Measurements from ENCODE around the gene PPP1R26.

PPP1R26 gene

GRCh38 chr9:135474915-135475314 is 4.7 kb upstream of the PPP1R26 start:
- H3K4me3 Mint-ChIP-seq, result no peak overlapping the region
- peaks cover 13% of the 10 kb centered on the region for H3K4me1 Mint-ChIP-seq (ENCODE audit: low read depth)
- DNase-seq (ENCODE audit: low spot score), result no peak

DNA sequence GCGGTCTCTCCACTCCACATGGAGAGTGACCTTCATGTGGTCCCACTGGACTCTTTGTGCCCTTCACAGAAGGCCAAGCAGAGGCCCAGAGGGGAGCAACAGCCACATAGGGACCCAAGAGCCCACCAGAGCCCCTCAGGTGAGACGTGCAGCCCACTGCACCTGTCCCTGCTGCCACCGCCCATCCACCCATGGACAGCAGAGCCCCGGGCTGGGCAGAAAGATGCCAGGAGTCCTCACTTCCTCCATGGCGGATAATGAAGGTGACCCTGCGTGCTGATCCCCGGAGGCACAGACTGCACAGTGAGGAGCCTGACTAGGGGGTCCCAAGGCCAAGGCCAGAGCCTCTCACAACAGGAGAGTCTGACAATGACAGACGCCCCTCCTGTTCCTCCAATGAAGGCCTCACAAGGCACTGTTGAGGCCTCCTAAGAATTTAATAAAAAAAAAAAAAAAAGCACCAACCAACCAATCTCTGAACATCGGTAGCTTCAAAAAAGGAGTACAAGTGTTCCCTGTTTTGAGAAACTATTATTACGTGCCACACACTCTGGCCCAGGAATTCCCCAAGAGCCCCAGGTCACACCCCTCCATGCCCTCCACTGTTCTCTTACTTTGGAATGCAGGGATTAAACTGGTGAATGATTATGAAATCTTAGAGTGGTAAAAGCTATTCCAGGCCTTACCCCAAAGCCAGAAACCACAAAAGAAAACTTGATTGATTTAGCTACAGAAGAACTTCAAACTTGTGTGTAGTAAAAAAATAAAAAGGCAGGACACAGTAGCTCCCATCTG is 2.8 kb upstream of the PPP1R26 start:
- Mint-ChIP-seq H3K27ac (no peak overlapping the region), H3K4me3 (no peak overlapping the region), H3K4me1 (ENCODE audit: low read depth) (peaks cover 2% of the 10 kb centered on the region), H3K27me3 (ENCODE audit: low read depth) (peaks cover 41% of the 10 kb centered on the region), H3K9me3 (no peaks in the 10 kb centered on the region), H3K36me3 (ENCODE audit: low read depth) (no peaks in the 10 kb centered on the region)
- no peak for DNase-seq (ENCODE audit: low spot score)

More at GRCh38 chr9:135474915-135475314, 4.7 kb upstream of the PPP1R26 start:
- no peaks in the 10 kb centered on the region for H3K9me3 Mint-ChIP-seq
- no peak overlapping the region for H3K27ac Mint-ChIP-seq
- peaks cover 4% of the 10 kb centered on the region for H3K36me3 Mint-ChIP-seq (ENCODE audit: low read depth)
- peaks cover 36% of the 10 kb centered on the region for H3K27me3 Mint-ChIP-seq (ENCODE audit: low read depth)

- Mint-ChIP-seq H3K36me3 (ENCODE audit: low read depth) (no peaks in the 10 kb centered on the region), H3K9me3 (no peaks in the 10 kb centered on the region), H3K27ac (no peak overlapping the region), H3K4me3 (peak overlapping the region; percentile 83), H3K27me3 (ENCODE audit: low read depth) (peaks cover 50% of the 10 kb centered on the region), H3K4me1 (ENCODE audit: low read depth) (peaks cover 2% of the 10 kb centered on the region)
- no peak for DNase-seq (ENCODE audit: low spot score)
Observed at GRCh38 chr9:135478191-135478590, 1.4 kb upstream of the PPP1R26 start.

DNA sequence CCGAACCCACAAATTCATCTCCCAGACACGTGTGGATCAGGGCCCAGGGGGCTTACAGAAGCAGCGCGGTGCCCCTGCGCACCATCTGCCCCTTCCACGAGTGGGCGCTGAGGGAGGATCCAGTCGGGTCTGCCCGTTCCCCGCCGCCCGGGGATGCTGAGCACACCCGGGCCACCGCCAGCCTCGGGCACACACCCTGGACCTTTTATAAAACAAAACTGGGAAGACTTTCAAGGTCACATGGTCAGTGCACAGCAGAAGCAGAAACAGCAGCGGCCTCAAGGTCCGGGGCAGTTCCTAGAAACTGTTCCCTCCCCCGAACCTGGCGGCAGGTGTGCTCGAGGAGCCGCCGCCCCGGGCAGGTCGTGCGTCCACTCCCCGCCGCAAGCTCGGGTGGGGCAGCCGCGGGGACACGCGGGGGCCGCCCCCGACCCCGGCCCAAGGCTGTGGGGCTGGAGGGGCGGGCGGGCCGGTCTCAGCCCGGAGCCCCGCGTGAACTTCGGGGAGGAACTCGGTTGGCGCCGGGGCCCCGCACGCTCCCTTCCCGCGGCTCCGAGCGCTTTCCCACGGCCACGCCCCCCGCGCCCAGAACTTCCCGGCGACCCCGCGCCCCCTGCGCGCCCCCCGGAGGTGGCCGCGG is 633 bp upstream of the PPP1R26 start:
- peak overlapping the region; percentile 83 for H3K4me3 Mint-ChIP-seq
- peaks cover 50% of the 10 kb centered on the region for H3K27me3 Mint-ChIP-seq (ENCODE audit: low read depth)

GRCh38 chr9:135480071-135480939 is 723 bp downstream of the PPP1R26 start:
- DNase-seq (ENCODE audit: low spot score), result no peak
- H3K4me3 Mint-ChIP-seq, result no peak overlapping the region
- peaks cover 50% of the 10 kb centered on the region for H3K27me3 Mint-ChIP-seq (ENCODE audit: low read depth)
- H3K4me1 Mint-ChIP-seq (ENCODE audit: low read depth), result peaks cover 2% of the 10 kb centered on the region
- no peak overlapping the region for H3K27ac Mint-ChIP-seq
- no peaks in the 10 kb centered on the region for H3K9me3 Mint-ChIP-seq
- no peaks in the 10 kb centered on the region for H3K36me3 Mint-ChIP-seq (ENCODE audit: low read depth)

More for the DNA sequence above, 633 bp upstream of the PPP1R26 start:
- H3K4me1 Mint-ChIP-seq (ENCODE audit: low read depth), result peaks cover 2% of the 10 kb centered on the region
- DNase-seq (ENCODE audit: low spot score), result no peak
- H3K36me3 Mint-ChIP-seq (ENCODE audit: low read depth), result no peaks in the 10 kb centered on the region
- no peaks in the 10 kb centered on the region for H3K9me3 Mint-ChIP-seq
- no peak overlapping the region for H3K27ac Mint-ChIP-seq

GRCh38 chr9:135480940-135481310 is 1.3 kb downstream of the PPP1R26 start:
- Mint-ChIP-seq H3K27ac (no peak overlapping the region), H3K36me3 (ENCODE audit: low read depth) (no peaks in the 10 kb centered on the region), H3K4me3 (peak overlapping the region; percentile 32), H3K9me3 (no peaks in the 10 kb centered on the region), H3K4me1 (ENCODE audit: low read depth) (peaks cover 2% of the 10 kb centered on the region), H3K27me3 (ENCODE audit: low read depth) (peaks cover 44% of the 10 kb centered on the region)
- no peak for DNase-seq (ENCODE audit: low spot score)

- H3K9me3 Mint-ChIP-seq, result no peaks in the 10 kb centered on the region
- H3K27me3 Mint-ChIP-seq (ENCODE audit: low read depth), result peaks cover 39% of the 10 kb centered on the region
- no peak overlapping the region for H3K4me3 Mint-ChIP-seq
- no peak overlapping the region for H3K27ac Mint-ChIP-seq
- H3K4me1 Mint-ChIP-seq (ENCODE audit: low read depth), result peaks cover 2% of the 10 kb centered on the region
- no peak for DNase-seq (ENCODE audit: low spot score)
- H3K36me3 Mint-ChIP-seq (ENCODE audit: low read depth), result no peaks in the 10 kb centered on the region
Observed at GRCh38 chr9:135482015-135482754, 2.6 kb downstream of the PPP1R26 start.

DNA sequence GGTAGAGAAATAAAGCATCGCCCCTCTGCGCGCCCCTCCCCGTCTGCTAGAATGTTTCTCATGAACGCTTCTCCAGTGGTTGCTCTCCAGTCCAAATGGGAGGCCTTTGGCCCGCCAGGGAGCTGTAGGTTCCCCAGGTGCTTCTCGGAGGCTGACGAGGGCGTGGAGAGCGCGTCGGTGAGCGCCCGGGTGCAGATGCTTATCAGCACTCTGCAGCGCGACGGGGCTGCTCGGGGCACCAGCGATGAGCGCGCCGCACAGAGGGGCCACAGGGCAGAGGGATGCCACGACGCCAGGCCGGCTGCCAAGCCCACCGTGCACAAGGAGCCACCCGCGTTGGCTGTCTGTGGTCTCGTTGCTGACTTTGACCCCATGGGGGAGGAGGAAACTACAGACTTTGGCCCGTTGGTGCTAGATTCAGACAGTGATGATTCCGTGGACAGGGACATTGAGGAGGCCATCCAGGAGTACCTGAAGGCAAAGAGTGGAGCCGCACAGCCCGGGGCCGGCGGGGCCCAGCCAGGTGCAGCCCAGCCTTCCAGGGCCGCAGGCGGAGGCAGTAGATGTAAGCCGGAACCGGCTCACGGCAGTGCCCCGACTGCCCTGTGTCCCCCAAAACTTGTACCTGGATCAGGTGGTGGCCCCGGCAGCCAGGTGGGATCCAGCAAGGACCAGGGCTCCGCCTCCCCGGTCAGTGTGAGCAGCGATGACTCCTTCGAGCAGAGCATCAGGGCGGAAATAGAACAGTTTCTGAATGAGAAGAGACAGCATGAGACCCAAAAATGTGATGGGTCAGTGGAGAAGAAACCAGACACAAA is 5.1 kb downstream of the PPP1R26 start:
- no peaks in the 10 kb centered on the region for H3K4me1 Mint-ChIP-seq (ENCODE audit: low read depth)
- DNase-seq (ENCODE audit: low spot score), result no peak
- H3K36me3 Mint-ChIP-seq (ENCODE audit: low read depth), result no peaks in the 10 kb centered on the region
- H3K27me3 Mint-ChIP-seq (ENCODE audit: low read depth), result peaks cover 23% of the 10 kb centered on the region
- H3K27ac Mint-ChIP-seq, result no peak overlapping the region
- H3K9me3 Mint-ChIP-seq, result no peaks in the 10 kb centered on the region
- no peak overlapping the region for H3K4me3 Mint-ChIP-seq

DNA sequence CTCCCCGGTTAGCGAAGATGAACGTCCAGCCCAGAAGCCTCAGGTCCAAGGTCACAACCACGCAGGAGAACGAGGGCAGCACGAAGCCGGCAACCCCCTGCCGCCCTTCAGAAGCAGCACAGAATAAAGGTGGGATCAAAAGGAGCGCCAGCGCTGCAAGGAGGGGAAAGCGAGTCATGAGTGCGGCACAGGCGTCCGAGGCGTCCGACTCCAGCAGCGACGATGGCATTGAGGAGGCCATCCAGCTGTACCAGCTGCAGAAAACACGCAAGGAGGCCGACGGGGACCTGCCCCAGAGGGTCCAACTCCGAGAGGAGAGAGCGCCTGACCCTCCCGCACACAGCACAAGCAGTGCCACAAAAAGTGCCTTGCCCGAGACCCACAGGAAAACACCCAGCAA is 5.8 kb downstream of the PPP1R26 start:
- Mint-ChIP-seq H3K4me3 (no peak overlapping the region), H3K27ac (no peak overlapping the region), H3K36me3 (ENCODE audit: low read depth) (no peaks in the 10 kb centered on the region), H3K27me3 (ENCODE audit: low read depth) (peaks cover 23% of the 10 kb centered on the region), H3K4me1 (ENCODE audit: low read depth) (no peaks in the 10 kb centered on the region), H3K9me3 (no peaks in the 10 kb centered on the region)
- no peak for DNase-seq (ENCODE audit: low spot score)

DNA sequence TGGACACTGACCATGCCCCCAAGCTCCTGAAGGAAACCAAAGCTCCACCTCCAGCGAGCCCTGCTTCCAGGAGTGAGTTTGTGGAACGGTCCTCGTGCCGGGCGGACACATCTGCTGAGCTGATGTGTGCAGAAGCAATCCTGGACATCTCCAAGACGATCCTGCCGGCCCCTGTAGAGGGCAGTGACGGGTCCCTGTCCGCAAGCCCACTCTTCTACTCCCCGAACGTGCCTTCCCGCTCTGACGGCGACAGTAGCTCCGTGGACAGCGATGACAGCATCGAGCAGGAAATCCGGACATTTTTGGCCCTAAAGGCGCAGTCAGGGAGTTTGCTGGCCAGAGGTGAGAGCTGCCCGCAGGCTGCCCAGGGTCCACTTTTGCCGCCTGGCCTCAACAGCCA is 6.2 kb downstream of the PPP1R26 start:
- Mint-ChIP-seq H3K4me1 (ENCODE audit: low read depth) (no peaks in the 10 kb centered on the region), H3K9me3 (no peaks in the 10 kb centered on the region), H3K4me3 (no peak overlapping the region), H3K27me3 (ENCODE audit: low read depth) (peaks cover 21% of the 10 kb centered on the region), H3K36me3 (ENCODE audit: low read depth) (no peaks in the 10 kb centered on the region), H3K27ac (no peak overlapping the region)
- no peak for DNase-seq (ENCODE audit: low spot score)

DNA sequence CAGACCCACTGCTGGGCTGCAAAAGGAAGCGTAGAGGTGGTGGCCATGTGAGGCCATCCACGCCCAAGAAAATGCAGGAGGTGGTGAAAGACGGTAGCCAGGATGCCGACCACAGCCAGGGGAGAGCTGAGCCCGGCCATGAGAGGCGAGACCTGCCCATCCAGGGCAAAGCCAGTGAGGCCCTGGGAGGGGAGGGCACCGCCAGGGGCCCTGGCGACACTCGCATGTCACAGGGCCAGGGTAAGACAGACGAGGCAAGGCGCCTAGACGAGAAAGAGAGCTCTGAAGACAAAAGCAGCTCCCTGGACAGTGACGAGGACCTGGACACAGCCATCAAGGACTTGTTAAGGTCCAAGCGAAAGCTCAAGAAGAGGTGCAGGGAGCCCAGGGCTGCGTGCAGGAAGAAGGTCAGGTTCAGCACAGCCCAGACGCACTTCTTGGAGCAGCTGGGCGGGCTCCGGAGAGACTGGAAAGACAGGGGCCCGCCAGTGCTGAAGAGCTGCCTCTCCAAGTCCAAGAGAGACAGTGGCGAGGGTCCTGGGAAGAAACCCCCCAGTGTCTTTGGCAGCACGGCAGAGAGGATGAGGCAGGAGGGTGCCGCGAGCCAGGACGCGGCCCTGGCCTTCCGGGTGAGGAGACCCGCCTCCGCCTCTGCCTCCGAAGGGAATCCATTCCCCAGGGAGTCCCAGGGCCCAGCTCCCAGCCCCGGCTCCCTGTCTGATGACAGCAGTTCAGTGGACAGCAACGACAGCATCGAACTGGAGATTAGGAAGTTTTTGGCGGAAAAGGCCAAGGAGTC is 6.9 kb downstream of the PPP1R26 start:
- peaks cover 16% of the 10 kb centered on the region for H3K27me3 Mint-ChIP-seq (ENCODE audit: low read depth)
- H3K9me3 Mint-ChIP-seq, result no peaks in the 10 kb centered on the region
- no peaks in the 10 kb centered on the region for H3K36me3 Mint-ChIP-seq (ENCODE audit: low read depth)
- H3K4me1 Mint-ChIP-seq (ENCODE audit: low read depth), result no peaks in the 10 kb centered on the region
- H3K27ac Mint-ChIP-seq, result no peak overlapping the region
- no peak for DNase-seq (ENCODE audit: low spot score)
- no peak overlapping the region for H3K4me3 Mint-ChIP-seq

DNA sequence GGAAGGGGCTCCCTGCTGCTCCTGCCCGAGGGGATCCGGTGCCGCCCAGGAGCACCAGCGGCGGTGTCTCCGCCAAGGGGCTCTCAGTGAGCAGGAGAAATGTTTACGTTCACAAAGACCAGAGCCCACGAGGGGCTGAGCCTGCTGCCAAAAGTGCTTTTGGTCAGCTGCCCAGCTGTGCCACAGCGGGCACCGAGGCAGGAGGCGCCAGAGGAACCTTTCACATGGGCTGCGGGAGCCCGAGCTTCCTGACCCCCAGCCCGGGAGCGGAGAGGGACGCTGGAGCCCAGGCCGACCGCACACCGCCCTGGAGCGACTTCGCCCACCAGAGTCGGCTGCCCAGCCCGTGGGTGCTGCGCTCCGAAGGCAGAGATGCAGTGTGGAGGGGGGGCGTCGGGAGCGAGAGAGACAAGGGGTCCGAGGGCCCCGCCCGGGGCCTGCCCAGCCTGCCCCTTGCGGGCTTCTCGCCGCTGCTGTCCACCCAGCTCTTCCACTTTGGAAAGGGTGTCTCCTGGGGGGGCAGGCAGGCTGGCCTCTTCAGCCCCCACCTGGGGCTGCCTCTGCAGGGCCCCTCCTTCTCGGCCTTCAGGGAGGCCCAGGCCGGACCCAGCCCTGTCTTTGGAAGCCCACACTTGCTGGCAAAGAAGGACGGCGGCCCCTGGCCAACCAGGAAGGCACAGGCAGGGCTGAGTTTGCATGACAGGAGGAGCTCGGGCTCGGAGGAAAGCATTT is 7.9 kb downstream of the PPP1R26 start:
- H3K4me3 Mint-ChIP-seq, result no peak overlapping the region
- no peaks in the 10 kb centered on the region for H3K9me3 Mint-ChIP-seq
- no peak for DNase-seq (ENCODE audit: low spot score)
- H3K27me3 Mint-ChIP-seq (ENCODE audit: low read depth), result peaks cover 6% of the 10 kb centered on the region
- H3K36me3 Mint-ChIP-seq (ENCODE audit: low read depth), result no peaks in the 10 kb centered on the region
- no peak overlapping the region for H3K27ac Mint-ChIP-seq
- no peaks in the 10 kb centered on the region for H3K4me1 Mint-ChIP-seq (ENCODE audit: low read depth)
